Right forelimb (tissue), 1 donor: ENCODE results near the gene SERTAD2.

Source experiments
- DNase-seq: peaks from one replicate; pipeline ENCODE4 v3.0.0-alpha.2; 2018

The SERTAD2 gene, protein sequence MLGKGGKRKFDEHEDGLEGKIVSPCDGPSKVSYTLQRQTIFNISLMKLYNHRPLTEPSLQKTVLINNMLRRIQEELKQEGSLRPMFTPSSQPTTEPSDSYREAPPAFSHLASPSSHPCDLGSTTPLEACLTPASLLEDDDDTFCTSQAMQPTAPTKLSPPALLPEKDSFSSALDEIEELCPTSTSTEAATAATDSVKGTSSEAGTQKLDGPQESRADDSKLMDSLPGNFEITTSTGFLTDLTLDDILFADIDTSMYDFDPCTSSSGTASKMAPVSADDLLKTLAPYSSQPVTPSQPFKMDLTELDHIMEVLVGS

DNA sequence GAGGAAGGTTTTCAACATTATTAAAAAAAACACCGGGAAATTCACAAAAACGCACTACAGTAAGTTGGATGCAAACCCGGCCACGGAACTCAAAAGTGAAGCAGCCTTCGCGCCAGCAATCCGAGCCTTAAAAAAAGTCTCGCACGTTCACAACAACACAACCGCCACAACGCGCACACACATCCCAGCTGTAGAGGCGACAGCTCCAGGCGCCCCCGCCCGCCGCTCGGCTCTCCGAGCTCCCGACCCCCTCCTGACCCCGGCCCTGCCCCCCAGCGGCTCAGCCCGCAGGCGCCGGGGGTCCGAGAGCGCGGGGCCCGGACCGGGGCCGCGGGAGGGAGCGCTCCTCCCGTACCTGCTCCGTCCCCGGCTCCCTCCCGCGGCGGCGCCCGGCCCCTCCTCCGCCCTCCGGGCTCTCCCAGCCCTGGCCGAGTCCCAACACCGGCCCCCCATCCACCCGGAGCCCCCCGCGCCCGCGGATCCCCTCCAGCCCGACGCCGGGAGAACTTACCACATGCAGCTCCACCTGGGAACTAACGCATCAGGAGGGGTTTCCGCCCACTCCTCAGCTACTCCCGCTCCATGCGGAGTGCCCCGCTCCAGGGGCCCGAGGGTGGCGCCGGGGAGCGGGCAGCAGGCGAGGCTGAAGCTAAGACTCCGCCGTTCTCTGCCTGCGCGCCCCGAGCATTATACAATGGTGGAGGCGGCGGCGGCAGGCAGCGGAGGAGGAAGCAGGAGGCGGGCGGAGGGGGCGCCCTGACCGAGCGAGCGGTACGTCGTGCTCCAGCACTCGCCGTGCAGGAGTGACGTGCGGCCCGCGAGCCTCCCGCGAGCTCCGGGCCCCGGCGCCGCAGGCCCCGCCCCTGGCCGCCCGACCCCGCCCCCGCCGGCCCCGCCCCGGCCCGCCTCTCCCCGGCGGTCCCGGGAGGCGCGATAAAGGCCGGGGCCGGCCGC, at the start of gene SERTAD2:
Gene SERTAD2, minus strand, starts transcription at position 805 of the 954 bp plus-strand sequence. CDS start 17,042 bp downstream, outside the sequence.
- peak; percentile 92 for DNase-seq

DNA sequence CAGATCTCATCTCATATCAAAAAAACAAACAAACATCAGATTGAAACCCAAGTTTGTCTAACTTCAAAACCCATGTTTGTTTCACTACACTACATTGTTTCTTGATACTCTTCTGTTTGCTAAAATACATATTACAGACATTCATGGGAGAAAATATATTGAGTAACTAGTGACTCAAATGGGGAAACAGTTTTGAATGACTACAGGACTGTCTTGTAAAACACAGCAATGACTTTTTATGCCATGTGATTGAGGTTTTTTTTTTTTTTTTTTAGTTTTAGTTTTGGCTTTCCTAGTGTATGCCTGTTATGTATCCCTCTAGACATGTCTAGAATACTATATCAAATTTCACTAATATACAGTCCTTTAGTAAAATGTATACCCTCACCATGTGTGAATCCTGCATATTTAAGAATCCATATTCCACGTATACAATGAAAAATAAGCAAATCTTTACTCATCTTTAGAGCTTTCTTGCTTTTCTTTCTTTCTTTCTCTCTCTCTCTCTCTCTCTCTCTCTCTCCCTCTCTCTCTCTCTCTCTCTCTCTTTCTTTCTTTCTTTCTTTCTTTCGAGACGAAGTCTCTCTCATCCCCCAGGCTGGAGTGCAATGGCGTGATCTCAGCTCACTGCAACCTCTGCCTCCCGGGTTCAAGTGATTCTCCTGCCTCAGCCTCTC, 46.6 kb upstream of the SERTAD2 start:
- no peak for DNase-seq

DNA sequence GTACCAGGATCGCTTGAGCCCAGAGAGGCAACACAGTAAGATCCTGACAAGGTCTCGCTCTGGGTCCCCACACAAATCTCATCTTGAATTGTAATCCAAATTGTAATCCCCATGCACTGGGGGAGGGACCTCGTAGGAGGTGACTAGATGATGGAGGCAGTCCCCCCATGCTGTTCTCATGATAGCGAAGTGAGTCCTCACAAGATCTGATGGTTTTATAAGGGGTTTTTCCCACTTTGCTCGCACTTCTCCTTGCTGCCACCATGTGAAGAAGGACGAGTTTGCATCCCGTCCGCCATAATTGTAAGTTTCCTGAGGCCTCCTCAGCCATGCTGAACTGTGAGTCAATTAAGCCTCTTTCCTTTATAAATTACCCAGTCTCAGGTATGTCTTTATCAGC, 46.0 kb upstream of the SERTAD2 start:
- no peak for DNase-seq

DNA sequence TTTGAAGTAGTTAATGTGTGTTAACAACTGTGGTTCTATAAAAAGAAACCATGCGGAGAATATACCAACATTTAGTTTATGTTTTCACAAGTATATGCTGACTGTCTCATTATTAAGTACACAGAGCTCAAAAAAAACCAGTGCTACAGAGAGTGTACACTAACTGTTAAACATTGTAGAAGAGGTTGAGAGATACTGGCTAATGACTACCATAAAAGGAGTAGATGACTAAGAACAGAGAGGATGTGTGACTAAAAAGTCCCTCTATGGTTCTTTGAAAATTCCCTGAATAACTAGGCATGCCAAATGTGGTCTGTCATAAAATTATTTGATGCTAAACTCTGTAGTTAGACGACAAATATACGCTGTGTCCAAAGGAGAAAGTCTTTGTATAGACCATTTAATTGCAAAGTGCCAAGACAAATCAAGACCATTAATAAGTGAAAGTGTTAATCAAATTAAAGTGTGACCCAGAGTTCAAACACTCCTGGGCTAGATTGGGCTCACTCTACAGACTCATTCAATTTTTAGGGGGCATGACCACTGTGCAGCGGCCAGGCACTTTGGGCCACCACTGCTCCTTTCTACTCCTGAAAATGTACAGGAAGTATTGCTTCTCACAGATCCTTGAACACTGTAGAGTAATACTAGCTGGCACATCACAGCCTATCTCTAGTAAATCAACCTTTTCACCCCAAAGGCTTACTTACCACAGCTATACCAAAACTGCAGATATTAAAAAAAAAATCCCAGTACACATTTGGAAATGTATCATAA, 45.1 kb upstream of the SERTAD2 start:
- no peak for DNase-seq

DNA sequence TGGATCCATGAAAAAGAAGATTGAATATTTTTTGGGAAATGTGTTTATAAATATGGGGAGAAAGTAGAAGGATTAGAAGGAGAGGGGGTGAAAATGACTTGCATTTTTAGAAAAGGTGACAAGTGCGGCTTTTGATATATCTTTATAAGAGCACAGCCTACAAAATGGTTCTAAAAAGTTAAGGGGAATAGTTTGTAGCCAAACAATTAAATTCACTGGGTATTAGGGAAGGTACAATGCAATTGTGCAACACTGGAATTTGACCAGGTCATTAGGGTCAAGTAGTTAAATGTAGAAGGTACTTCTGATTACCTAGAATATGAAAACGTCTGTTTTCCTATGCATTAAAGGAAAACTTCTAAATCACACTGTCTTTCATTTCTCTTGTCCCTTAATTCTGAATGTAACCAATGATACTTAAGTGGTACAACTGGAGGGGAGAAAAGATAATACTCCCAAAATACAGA, 44.5 kb upstream of the SERTAD2 start:
- DNase-seq: no peak

DNA sequence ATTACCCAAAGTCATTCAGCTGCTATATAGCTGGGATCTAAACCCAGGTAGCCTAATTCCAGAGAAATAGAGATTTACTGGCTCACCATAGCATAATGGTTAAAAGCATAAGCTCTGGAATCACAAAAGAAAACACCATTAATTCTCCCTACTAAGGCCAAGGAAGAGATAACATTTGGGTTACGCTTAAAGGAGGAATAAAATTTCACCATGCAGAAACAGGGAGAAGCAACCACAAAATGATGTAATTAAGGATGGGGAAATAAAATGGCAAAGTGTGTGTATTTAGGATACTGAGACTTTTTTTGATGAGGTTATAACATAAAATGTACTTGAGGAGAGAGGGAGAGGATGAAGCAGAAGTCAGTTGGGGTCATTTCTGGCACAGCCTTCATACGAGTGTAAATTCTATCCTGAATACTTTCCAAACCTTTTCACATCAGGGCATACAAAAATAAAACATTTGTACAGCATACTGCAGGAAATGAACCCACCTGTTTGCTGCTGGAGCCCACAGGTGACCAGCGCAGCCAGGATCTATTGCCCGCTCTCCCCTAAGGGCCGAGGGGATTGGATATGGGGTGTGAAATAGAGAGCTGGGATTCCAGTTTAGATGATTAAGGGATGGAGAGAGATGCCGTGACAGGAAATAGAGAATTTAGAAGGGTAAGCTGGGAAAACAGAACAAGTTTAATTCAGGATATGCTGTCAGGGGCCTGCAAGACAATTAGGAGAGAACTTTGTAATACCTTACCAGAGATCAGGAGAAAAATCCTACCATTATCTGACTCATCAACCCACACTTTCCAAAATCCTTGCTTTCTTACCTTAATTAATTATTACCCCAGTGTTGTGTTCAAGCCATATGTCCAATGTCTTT, 43.8 kb upstream of the SERTAD2 start:
- no peak for DNase-seq

DNA sequence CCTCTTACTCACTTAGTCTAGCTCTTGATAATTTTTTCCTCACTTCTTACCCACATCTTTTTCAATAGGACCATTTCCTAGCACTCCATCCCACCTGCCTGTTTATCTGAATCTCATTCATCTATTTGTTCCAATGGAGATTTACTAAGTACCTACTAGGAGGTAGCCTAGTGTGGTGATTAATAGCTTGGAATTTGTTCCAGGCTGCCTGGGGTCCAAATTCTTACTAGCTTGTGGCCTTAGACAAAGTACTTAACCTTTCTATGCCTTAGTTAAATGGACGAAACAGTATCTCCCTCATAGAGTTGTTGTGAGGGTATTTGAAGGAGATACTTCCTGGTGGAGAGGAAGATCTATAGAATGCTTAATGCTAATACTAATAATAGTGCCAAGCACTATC, 42.9 kb upstream of the SERTAD2 start:
- no peak for DNase-seq

DNA sequence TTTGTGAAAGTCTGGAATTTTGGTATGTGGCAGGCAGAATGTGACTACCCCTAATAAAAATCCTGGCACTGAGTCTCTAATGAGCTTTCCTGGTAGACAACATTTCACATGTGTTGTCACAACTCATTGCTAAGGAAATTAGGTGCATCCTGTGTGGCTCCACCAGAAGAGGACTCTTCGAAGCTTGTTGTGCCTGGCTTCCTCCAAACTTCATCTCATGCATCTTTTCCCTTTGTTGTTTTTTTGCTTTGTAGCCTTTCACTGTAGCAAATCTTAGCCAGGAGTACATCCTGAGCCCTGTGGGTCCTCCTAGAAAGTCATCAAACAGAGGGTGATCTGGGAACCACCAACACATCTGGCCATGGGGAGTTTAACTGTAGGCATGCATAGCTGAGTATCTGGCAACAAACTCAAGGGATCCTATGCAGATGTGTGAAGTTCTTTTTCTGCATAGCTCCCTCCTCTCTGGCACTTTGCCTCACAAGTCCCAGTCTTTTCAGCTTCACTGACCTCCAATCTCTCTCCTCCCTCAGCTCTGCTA, 42.1 kb upstream of the SERTAD2 start:
- no peak for DNase-seq

DNA sequence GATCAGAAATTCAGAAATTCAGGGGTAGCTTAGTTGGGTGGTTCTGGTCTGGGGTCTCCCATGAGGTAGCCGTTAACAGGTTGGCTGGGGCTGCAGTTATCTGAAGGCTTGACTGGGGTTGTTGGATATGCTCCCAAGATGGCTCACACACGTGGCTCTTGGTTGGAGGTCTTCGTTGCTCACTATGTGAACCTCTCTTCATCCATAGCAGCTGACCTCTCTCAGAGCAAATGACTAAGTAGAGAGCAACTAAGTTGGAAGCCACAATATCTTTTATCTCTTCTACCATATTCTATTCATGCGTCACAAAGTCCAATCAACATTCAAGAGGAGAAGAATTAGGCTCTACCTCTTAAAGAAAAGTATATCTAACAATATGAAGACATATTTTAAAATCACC, 38.7 kb upstream of the SERTAD2 start:
- DNase-seq: no peak

DNA sequence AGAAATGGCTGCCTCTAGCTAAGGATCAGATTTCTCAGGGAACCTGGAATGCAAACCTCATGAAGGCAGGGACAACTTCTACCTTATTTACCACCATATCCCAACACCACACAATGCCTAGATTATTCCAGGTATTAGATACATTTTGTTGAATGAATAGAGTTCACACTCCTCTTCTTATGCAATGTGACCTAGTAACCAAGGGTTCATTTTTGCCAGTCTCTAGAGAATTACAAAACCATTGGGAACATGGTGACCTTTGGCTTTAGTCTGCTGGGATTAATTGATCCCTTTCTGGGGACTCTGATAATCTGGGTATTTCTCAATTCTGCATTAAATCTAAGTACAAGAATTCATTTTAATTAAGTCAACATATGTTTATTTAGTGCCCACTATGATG, 35.2 kb upstream of the SERTAD2 start:
- no peak for DNase-seq

DNA sequence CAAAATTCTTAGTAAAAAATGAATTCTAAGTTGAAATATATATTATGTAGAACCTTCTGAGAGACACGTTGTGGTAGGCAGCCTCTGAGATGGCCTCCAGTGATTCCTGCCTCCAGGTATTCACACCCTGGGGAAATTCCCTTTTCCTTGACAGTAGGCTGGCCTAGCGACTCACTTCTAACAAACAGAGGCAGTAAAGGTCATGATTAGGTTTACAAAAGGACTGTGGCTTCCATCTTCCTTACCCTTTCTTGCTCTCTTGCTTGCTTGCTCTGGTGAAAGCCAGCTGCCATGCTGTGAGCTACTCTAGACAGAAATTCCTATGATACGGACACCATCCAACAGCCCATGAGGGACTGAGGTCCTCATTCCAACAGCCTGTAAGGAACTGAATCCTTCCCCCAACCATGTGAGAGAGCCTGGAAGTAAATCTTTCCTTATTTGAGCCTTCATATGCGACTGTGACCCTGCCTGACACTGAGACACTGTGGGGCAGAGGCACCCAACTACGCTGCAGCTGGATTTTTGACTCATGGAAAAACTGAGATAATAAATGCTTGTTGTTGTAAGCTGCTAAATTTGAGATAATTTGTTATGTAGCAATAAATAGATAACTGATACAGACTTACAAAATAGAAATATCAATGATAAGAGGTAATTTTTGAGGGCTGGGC, 32.7 kb upstream of the SERTAD2 start:
- no peak for DNase-seq

DNA sequence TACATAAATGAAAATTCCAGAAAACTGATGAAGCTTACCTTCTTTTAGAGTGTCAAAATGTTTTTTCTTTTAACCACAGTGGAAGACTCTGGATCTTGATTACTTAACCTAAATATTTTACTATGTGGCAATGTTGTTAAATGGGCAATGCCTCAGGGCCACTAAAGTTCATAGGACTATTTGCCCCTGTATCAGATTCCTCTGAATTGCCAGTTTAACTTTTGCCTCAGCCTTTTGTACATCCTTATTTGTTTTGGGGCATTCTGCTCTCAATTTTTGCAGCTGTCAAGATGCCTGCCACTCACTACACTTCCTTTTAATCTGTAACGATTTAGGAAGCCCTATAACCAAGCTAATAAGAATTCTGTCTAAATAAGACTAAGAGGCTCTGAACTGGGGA, 31.7 kb upstream of the SERTAD2 start:
- DNase-seq: no peak

DNA sequence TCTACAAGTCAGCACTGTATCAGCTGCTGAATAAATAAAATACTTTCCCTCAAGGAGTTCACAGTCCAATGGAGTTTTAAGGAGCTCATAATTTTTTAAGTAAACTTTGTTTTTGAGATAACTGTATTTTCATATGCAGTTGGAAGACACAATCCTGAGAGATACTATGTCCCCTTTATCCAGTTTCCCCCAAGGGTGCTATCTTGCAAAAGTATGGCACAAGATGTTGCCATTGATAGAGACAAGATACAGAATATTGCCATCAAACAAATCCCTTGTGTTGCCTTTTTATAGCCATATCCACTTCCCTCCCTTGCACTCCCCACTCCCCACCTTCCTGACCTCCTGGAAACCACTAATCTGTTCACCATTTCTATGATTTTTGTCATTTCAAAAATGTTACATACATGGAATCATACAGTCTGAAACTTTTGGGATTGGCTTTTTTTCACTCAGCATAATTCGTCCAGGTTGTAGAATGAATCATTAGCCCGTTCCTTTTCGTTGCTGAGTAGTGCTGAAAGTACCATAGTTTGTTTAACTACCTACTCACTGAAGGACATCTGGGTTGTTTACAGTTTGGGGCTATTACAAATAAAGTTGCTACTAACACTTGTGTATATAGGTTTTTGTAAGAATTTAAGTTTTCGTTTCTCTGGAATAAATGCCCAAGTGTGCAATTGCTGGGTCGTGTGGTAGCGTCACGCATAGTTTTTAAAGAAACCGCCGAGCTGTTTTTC, 30.2 kb upstream of the SERTAD2 start:
- no peak for DNase-seq

DNA sequence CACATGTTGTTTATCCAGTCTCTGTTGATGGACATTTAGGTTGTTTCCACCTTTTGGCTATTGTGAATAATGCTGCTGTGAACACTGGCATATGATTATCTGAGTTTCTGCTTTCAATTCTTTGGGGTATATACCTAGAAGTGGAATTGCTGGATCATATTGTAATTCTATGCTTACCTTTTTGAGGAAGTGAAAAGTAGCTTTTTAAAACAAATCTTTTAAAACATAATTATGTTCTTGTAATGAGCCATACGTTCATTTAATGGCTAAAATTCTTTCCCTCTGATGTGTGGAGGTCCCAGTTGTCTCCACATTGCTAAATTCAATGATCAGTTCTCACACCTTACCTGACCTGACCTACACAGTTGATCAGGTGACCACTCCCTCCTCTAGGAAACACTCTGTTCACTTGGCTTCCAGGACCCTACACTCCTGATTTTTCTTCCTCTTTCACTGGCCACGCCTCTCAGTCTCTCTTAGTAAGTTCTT, 27.8 kb upstream of the SERTAD2 start:
- DNase-seq: no peak

DNA sequence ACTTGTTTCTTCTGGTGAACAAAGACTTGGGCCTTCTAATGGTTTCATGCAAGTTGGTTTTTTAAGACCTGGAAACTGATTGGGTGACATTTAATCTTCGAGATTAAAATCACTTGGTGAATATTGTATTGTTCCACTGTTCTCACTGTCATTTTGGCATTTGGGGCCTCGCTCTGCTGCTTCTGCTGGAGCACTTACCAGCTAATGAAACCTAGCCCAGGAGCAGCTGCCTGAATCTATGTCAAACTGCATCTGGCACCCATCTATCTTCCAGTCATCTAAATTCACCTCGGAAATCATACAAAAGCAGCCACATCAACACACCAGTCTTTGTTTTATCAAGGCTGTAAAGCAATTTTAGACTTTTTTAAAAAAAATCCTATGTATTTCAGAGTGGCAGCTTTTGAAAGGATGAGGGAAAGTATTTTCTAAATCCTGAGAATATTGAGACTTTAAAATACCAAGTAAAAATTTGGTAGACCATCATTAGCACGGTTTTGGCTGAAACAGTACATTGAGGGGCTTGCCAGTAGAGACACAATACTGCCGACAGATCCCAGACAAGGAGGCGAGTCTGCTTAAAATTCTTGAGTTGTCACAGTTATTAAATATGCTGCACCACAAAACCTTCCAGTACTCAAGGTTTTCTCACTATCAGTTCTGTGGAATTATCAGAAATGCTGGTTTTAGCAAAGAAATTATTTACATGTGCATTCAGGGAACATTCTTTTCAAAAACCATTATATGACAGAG, 26.1 kb upstream of the SERTAD2 start:
- DNase-seq: no peak

DNA sequence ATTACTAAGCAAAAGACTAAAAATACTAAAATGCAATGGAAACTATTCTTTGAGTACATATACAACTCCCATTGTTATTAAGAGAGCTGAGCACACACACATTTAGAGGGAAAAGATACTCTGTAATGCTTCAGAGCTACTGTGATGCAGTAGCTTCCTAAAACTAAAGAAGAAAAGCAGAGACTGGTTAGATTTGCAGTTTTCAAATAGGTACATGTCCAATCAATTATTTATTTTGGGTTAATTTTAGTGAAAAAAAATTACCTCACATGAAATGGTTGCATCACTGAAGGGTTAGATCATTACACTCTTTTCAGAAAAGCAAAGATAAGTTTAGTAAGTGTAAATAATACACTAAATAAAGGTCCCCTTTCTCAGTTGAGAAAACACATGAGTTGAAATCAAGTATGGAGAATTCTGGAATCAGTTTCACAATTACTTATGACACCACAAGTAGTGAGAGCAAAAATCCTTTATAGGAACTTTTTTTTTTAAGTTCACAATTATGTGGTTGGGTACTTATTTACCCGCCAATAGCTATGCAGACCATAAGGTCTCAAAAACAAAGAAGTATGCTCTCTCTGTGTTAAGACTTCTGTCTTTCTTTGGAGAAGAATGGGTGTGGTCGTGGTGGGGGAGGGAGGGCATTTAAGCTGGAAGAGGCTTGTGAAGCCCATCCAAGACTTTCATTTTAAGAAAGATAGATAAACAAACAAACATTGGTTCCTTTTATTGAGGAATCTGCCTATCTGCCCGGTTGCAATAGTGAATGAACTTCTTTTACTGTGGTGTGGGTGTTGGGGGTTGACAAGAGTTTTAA, 25.3 kb upstream of the SERTAD2 start:
- DNase-seq: no peak

DNA sequence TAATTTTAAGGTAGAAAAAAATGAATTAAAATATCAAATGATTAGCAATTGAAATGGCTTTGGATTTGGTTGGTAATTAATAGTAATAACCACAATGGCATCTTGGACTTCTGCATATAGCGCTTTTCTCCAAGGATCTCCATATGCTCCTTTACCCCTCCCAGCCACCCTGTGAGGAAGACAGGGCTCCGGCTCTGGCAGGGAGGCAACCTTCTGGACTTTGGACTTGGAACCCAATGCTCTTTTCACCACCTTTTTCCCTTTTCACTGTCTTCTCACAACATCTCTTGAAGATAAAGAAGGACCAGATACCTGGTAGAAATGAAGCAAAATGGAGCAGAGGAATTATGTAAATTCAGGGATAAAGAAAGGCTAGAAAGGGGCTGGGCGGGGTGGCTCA, 23.8 kb upstream of the SERTAD2 start:
- no peak for DNase-seq

DNA sequence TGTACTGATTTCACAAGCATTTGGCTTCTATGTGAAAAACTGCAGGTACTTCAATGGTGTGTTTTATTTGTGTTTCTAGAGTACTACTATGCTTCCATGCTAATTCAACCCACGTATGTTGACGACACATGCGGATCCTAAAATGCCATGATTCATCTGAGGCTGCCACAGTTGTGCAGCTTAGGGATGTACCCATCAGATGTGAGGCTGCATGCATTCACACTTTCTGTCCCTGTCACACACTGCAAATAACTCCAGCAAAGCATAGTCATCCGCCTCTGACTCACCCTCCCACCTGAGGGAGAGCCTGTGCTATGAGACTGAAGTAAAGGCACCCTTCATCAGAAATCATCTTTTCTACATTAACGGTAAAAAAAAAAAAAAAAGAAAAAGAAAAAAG, 22.1 kb upstream of the SERTAD2 start:
- DNase-seq: no peak
